ENCODE data around the gene ABHD6.

Gene ABHD6

DNA sequence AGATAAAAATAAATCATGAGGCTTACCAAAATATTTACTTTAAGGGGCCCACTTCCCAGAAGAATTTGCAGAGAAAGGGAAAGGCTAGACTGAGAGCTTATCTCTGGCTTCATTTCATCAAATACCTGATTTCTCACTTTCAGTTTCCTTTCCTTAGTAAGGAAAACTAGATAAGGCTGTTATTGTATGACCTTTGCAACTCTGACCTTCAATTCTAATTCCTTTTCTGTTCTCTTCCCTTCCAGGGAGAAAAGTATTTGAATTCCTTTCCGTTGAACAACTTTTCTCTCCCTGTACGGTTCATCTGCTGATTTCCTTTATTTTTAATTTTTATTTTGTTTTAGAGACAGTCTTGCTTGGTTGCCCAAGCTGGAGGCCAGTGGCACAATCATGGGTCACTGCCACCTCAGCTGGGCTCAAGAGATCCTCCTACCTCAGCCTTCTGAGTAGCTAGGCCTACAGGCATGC is 88.0 kb downstream of the ABHD6 start:
- TF ChIP-seq CTCF (IDR thresholded peaks at IDR 0.05; ENCODE audit: low read length, missing control alignments) = no peak
- DNase-seq (ENCODE audit: low read depth) = no peak
- no peak overlapping the region for H3K4me3 ChIP-seq (replicated peaks; ENCODE audit: low read depth, low read length)

- no peak for DNase-seq (ENCODE audit: low read depth)
- no peak for TF ChIP-seq CTCF (IDR thresholded peaks at IDR 0.05; ENCODE audit: low read length, missing control alignments)
- no peak overlapping the region for H3K4me3 ChIP-seq (replicated peaks; ENCODE audit: low read depth, low read length)
Observed at GRCh38 chr3:58326267-58326900, 88.8 kb downstream of the ABHD6 start.

GRCh38 chr3:58329150-58329921 is 91.7 kb downstream of the ABHD6 start:
- H3K4me3 ChIP-seq (replicated peaks; ENCODE audit: low read depth, low read length) = no peak overlapping the region
- TF ChIP-seq CTCF (IDR thresholded peaks at IDR 0.05; ENCODE audit: low read length, missing control alignments) = no peak
- DNase-seq (ENCODE audit: low read depth) = no peak

GRCh38 chr3:58329922-58330413 is 92.4 kb downstream of the ABHD6 start:
- H3K4me3 ChIP-seq (replicated peaks; ENCODE audit: low read depth, low read length) = no peak overlapping the region
- DNase-seq (ENCODE audit: low read depth) = no peak
- TF ChIP-seq CTCF (IDR thresholded peaks at IDR 0.05; ENCODE audit: low read length, missing control alignments) = no peak

DNA sequence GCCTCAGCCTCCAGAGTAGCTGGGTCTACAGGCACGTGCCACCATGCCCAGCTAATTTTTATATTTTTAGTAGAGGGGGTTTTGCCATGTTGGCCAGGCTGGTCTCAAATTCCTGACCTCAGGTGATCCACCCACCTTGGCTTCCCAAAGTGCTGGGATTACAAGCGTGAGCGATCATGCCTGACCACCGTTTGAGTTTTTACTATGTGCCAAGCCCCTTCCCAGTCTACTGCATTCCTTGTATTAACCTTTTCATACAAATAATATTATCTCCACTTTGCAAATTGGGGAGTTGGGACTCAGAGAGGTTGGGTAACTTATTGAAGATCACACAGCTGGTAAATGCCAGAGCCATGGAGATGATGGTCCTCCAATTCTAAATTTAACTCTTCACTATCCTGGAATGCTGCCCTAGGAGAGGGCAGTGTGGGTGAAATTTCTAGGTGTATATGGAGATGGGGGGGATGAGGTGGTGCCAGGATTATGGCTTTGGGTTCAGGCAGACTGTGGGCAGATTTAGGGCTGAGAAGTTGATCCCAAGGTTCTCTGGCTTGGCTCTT is 94.1 kb downstream of the ABHD6 start:
- no peak overlapping the region for H3K4me3 ChIP-seq (replicated peaks; ENCODE audit: low read depth, low read length)
- no peak for TF ChIP-seq CTCF (IDR thresholded peaks at IDR 0.05; ENCODE audit: low read length, missing control alignments)
- DNase-seq (ENCODE audit: low read depth) = no peak

DNA sequence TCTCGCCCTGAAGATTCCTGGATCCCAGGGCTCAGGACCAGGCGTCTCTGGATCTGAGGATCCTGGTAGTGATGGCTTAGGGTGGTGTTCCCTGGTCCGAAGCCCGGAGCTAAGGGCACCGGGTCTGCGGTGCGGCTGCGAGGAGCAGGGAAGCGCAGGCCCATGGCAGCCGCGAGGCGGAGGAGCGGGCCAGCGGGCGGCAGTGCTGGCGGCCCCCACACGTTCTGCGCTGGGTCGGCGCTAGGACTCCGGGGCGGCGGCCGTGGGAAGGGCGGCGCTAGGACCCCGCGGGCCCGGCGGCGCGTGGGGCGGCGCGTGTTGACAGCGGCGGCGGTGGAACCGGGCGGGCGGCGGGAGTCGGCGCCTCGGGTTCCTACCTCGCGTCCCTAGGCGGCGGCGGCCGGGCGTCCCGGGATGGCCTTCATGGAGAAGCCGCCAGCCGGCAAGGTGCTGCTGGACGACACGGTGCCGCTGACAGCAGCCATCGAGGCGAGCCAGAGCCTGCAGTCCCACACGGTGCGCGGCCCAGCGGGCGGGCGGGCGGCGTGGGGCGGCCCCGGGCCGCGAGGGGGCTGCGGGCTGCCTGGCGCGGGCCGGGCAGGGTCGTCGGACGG is 95.1 kb downstream of the ABHD6 start, which contains the start of gene PXK:
Gene PXK (plus strand): TSS at position 318 of the 614 bp plus-strand sequence. CDS start 97 bp downstream, at position 415.
- peak within 1 kb of the TSS; percentile 79 for H3K4me3 ChIP-seq (replicated peaks; ENCODE audit: low read depth, low read length)
- TF ChIP-seq CTCF (IDR thresholded peaks at IDR 0.05; ENCODE audit: low read length, missing control alignments) = no peak
- DNase-seq (ENCODE audit: low read depth) = peak; percentile 81

Measured in fibroblast of pulmonary artery (primary cell).